Activated CD4-positive, alpha-beta T cell treated with anti-CD3 and anti-CD28 coated beads, Interleukin-2, amount 50 U/mL, for 16 hours (primary cell): ENCODE results near the gene MRPL50.

Experiments used
- DNase-seq: peaks from one replicate; pipeline ENCODE4 v3.0.0-alpha.2; 2020

Gene MRPL50

DNA sequence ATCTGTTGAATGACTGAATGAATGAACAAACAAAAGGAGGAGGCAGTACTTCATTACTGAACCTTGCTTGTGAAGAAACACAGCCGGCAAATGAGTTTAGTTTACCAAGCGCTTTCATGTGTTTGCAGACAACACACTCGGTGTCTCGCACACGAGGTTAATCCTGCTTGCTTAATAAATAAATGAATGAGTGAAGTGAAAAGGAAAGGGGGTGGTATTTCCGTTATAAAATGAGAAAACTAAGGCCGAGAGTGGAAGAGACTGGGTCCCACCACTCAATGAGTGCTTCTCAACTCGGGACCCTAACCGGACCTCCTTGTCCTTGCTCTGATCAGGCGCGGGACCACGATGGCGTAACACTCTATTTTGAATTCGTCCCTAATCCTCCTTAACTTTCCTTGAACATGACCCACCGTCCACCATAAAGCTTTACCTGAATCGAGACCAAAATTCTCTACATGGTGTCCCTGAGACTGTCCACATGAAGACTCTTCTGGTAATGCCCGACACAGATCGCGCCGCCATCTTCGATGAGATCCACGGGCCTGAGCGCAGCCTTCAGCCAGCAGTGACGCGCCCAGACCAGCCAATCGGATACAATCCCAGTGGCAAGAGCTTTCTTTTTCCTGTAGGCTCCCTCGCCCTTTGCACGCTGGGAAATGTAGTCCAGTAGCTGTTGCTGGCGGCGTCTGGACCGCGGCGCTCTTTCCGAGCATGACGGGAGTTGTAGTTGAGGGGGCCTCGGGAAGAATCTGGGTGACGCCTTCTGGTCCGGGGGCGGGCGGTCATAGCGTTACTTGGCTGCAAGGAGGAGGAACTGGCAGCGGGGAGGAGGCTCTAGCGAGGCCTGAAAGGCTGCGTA, at the start of gene MRPL50, which contains the start of gene ZNF189:
TSS of gene MRPL50 (minus strand) at position 551 of the 862 bp plus-strand sequence. CDS start at position 525, 26 bp downstream.
TSS of gene ZNF189 (plus strand) at position 784 of the 862 bp plus-strand sequence. CDS start 306 bp downstream, outside the sequence.
- DNase-seq: peak; percentile 99

DNA sequence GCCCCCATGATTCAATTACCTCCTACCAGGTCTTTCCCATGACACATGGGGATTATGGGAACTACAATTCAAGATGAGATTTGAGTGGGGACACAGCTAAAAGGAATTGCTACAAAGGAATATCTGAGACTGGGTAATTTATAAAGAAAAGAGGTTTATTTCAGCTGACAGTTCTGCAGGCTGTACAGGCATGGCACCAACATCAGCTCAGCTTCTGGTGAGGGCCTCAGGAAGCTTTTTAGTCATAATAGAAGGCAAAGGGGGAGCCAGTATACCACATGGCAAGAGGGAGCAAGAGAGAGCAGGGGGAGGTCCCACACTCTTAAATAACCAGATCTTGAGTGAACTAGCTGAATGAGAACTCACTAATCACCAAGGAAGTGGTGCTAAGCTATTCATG, 48.3 kb upstream of the MRPL50 start:
- no peak for DNase-seq

GRCh38 chr9:101445353-101446029, 47.1 kb upstream of the MRPL50 start:
- DNase-seq: no peak

DNA sequence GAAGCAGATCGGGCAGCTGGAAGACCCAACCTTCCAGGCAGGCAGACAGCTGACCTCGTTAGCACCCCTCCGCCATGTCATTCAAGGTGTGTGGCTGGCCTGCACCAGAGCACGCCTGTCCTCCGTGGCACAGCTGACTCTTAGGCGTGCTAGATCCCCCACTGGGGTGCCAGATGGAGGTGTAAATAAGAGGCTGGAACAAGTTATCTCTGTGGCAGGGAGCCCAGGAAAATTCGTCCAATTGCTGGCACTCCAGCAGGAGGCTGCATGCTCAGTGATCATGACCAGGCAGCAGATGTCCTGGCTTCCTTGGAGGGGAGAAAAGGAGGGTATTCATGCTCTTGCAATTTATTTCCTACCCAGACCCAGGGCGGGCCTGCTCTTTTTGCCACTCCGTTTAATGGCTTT, 45.0 kb upstream of the MRPL50 start:
- no peak for DNase-seq

DNA sequence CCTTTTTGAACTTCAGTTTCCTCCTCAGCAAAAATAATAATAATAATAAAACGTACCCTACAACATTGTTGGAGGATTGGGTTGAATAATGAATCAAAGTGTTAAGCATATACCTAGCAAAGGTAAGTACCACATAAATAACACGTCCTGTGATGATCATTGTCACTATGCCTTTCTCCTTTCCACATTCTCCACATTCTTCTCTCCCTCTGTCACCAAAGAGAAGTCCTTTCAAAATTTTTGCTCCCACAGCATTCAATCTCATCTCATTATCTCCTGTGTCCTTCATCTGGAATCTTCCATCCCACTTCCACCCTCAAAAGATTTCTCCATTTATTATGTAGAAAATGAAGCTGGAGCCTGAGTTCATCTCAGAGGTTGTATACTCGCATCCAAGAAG, 44.3 kb upstream of the MRPL50 start:
- DNase-seq: no peak

DNA sequence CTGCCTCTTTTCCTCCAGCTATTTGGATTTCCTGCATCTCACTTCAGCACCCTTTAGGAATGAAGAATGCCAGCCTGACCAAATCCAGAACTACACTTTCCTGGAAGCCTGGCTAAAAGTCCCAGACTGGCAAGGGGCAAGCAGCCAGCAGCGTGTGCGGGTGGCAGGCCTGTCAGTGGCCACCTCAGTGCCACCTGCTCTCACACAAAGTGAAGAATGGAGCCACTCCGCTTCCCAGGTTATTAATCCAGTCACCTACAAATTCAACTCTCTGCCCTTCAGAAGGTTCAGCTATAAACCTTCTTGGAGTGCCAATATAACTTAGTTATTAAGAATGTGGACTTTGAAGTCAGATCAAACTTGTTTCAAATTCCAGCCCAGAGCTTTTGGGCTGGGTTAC, 43.9 kb upstream of the MRPL50 start:
- no peak for DNase-seq

- no peak for DNase-seq
Observed at GRCh38 chr9:101440714-101441230, 42.4 kb upstream of the MRPL50 start.

- no peak for DNase-seq
Observed at GRCh38 chr9:101438523-101438922, 40.1 kb upstream of the MRPL50 start.

DNA sequence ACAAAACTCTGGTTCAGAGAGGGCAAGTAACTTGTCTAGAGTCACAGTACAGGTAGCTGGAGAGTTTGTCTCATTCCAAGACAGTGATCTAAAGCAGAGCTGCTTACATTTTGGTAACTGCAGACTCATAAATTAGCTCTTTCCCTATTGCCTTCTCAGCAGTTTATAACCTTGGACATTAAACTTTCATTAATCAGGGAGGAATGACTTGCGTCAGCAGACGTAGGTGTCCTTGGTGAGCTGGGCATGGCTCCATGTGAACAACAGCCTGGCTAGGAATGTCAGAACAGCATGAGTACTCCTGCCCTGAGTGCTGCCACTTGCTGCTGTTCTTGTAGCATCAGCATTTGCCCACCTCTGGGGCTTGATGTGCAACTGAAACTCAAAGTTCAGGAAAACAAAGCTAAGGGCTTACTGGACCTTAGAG, 39.4 kb upstream of the MRPL50 start:
- no peak for DNase-seq

DNA sequence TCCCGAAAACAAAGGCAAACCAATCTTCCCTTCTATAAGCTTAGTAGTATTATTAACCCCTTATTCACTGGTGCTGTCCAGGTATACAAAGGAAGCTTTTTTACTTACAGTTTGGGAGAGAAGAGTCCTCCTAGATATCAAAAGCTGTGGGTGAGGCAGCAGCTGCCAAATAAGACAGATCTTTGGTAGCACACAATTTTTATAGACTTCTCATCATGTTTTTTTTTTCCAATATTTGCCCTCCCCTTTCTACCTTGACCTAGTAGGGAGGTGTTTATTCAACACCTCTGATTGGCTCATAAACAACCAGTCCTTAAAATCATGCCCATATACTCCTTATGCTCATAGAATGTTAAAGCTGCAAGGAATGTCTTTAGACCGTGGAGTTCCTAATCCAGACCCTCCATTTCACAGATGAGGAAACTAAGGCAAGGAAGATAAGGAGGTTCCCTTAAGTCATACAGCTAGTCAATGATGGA, 37.2 kb upstream of the MRPL50 start, which contains the start of gene ALDOB:
TSS of gene ALDOB (minus strand) at position 174 of the 479 bp plus-strand sequence. CDS start 4,887 bp downstream, outside the sequence.
- no peak for DNase-seq

DNA sequence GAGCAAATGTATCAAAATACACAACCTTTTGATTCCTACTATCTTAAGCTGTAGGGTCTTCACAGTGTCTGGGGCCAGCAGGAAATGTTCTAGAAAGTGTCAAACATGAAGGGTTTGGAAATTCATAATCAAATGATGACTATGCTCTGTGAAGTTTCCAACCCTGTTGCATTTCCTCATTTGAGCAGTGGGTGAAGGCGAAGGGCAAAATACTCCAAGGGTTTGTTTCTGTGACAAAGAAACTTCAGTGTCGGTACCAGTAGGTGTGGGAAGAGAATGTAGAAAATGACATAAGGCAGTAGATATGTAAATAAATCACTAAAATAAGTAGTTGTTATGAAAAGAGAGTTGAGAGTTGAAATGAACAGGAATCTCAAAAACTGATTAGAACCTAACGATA, 36.6 kb upstream of the MRPL50 start:
- DNase-seq: no peak

GRCh38 chr9:101433229-101433628, 34.8 kb upstream of the MRPL50 start:
- no peak for DNase-seq

- DNase-seq: no peak
Observed at GRCh38 chr9:101432740-101433139, 34.3 kb upstream of the MRPL50 start.

- DNase-seq: no peak
Observed at GRCh38 chr9:101432171-101432570, 33.8 kb upstream of the MRPL50 start.

DNA sequence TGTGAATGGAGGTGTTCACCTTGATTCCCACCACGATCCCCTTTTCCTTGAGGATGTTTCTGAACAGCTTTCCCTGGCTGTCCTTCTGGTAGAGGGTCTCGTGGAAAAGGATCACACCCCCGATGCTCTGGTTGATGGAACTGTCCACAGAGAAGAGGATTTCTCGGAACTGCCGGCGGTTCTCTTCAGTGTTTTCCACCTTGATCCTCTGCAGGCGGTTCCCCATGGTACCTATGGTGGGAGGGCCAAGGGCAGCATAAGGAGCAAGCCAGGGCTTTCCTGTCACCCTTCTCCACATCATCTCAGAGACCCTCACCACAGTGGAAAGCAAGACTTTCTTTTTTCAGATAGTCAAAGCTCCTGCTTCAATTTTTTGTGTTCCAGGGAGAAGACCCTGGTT, 31.3 kb upstream of the MRPL50 start:
- DNase-seq: no peak

- no peak for DNase-seq
Observed at GRCh38 chr9:101428909-101429308, 30.5 kb upstream of the MRPL50 start.

GRCh38 chr9:101427957-101428655, 29.7 kb upstream of the MRPL50 start:
- no peak for DNase-seq

GRCh38 chr9:101427358-101427757, 28.9 kb upstream of the MRPL50 start:
- no peak for DNase-seq

GRCh38 chr9:101421653-101422065, 23.2 kb upstream of the MRPL50 start:
- DNase-seq: no peak

DNA sequence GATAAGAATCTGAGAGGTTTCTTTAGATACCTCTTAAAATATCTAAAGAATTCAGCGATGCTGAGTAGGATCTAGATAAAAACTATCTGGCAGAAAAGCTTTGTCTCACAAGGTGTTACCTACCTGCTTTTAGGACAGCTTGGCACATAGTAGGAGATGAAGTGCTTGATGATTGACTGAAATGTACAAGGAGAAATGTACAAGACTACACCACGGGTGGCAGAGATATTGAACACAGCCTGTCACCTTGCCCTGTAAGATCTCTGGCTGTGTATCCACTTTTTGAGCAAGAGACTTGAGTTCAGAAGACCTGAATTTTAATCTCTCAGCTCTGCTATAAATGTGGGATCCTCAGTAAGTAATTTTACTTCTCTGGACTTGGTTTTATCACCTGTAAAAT, 21.4 kb upstream of the MRPL50 start:
- DNase-seq: no peak

DNA sequence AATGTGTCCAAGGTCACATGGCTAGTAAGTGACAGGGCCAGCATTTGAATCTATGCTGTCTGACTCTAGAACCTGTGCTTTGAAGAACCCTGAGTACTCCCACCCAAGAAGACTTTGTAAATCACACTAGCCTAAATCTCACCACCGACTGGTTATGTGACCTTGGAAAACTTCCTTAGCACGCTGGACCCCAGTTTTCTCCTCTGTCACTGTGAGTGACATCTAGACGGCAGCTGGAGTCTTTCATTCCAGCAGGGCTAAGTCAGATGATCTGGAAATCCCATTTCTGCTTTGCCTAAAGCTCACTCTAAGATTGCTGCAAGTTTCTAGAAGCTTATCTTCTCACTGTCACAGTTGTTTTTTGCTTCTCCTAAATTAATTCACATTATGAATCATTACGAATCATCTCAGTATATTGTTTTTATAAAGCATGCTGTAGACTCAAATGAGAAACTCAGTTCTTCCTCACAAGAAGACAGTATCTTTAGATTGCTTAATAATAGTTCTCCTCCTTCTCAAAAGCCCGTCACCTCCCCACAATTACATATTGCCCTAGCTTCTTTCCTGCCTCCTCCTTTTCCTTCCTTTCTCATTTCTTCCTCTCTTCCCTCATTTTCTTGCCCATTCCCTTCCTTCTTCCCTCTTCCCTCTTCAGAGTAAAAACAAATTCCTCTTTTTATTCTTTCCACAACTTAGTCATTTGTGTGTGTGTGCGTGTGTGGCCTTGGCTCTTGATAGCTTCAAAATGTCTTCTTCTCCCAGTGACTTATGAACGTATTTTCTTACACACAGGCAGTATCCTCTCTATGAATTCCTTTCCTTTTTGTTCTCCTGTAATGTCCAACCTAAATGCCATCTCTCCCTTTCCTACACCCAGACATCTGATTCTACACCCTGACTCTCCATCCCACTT, 20.4 kb upstream of the MRPL50 start:
- no peak for DNase-seq

- no peak for DNase-seq
Observed at GRCh38 chr9:101417977-101418376, 19.6 kb upstream of the MRPL50 start.
